GM12873 (cell line): ENCODE measurements around the gene SAMD8.

Source experiments
- CTCF ChIP-seq: IDR thresholded peaks from 2 replicates; pipeline ENCODE4 v1.5.1; 2012; ENCODE audit warnings: low read depth, mild to moderate bottlenecking, moderate library complexity, low read length, control low read depth; ENCODE audit not compliant: insufficient read depth; ENCODE audit errors: missing control alignments

Gene SAMD8

GRCh38 chr10:75181073-75181472 lies 69.6 kb downstream of the SAMD8 start:
- no peak for TF ChIP-seq CTCF

- TF ChIP-seq CTCF, result no peak
Observed at GRCh38 chr10:75186310-75186709, 74.9 kb downstream of the SAMD8 start.

GRCh38 chr10:75187961-75188426 lies 76.5 kb downstream of the SAMD8 start:
- peak; percentile 78 for TF ChIP-seq CTCF

GRCh38 chr10:75189266-75190096 lies 78.0 kb downstream of the SAMD8 start:
- TF ChIP-seq CTCF, result no peak

GRCh38 chr10:75191821-75192568 lies 80.5 kb downstream of the SAMD8 start:
- TF ChIP-seq CTCF, result no peak

GRCh38 chr10:75195035-75195763 lies 83.7 kb downstream of the SAMD8 start:
- TF ChIP-seq CTCF, result no peak

GRCh38 chr10:75197066-75197465 lies 85.6 kb downstream of the SAMD8 start:
- no peak for TF ChIP-seq CTCF
